GM19193 (cell line): ENCODE results near the gene MLF1.

ENCODE experiments used
- POLR2A ChIP-seq: IDR thresholded peaks from 4 replicates; pipeline ENCODE4 v1.6.1; 2011; ENCODE audit not compliant: insufficient read depth, insufficient read length; ENCODE audit errors: extremely low read depth

The MLF1 gene

GRCh38 chr3:158642474-158643210 lies 71.6 kb downstream of the MLF1 start:
- no peak for TF ChIP-seq POLR2A

- TF ChIP-seq POLR2A: peak; percentile 78
These were observed 73.4 kb downstream of the MLF1 start, which contains the start of gene GFM1 for GRCh38 chr3:158644345-158644908. Gene GFM1 (plus strand): TSS chr3:158644527. CDS start chr3:158644635, 108 bp downstream.

- TF ChIP-seq POLR2A: no peak
These were observed 78.8 kb downstream of the MLF1 start for GRCh38 chr3:158649791-158650190.

GRCh38 chr3:158651192-158651591 lies 80.2 kb downstream of the MLF1 start:
- TF ChIP-seq POLR2A: no peak

GRCh38 chr3:158652463-158652862 lies 81.5 kb downstream of the MLF1 start:
- no peak for TF ChIP-seq POLR2A
